Fibroblast of skin of left biceps (primary cell): Measurements from ENCODE around the gene ARL6IP1.
"Not testable (repeated sequence)": the region's sequence is repeated elsewhere in the genome, so short reads cannot be mapped to it uniquely, and the experiment has no call there.

Source experiments
- DNase-seq, 2 experiments: peaks; one replicate each; pipeline ENCODE4 v3.0.0-alpha.2; 2013; ENCODE audit warnings: low read depth in 2 of 2

The ARL6IP1 gene

GRCh38 chr16:18799500-18799899 lies 1.8 kb downstream of the ARL6IP1 start:
- no peak for DNase-seq

GRCh38 chr16:18797746-18798145 lies 3.6 kb downstream of the ARL6IP1 start:
- no peak for DNase-seq

- no peak for DNase-seq
Measured at GRCh38 chr16:18796377-18796776, 5.0 kb downstream of the ARL6IP1 start.

GRCh38 chr16:18792836-18793433 lies 8.4 kb downstream of the ARL6IP1 start:
- DNase-seq = no peak

- peak; percentile 93 to 94 for DNase-seq
Measured at GRCh38 chr16:18789850-18790706, 11.3 kb downstream of the ARL6IP1 start, which contains the start of gene RPS15A. TSS of gene RPS15A (minus strand) at chr16:18790334. CDS start at chr16:18789113, 1,221 bp downstream.

GRCh38 chr16:18789515-18789849 lies 11.9 kb downstream of the ARL6IP1 start:
- DNase-seq = no peak

GRCh38 chr16:18788828-18789514 lies 12.4 kb downstream of the ARL6IP1 start:
- no peak for DNase-seq

- no peak for DNase-seq
Measured at GRCh38 chr16:18784917-18785623, 16.3 kb downstream of the ARL6IP1 start.

- no peak for DNase-seq
Measured at GRCh38 chr16:18783430-18784341, 17.7 kb downstream of the ARL6IP1 start.

- DNase-seq = no peak
Measured at GRCh38 chr16:18782697-18783429, 18.5 kb downstream of the ARL6IP1 start.

- not testable (repeated sequence) for DNase-seq
Measured at GRCh38 chr16:18781232-18781631, 20.1 kb downstream of the ARL6IP1 start.

- DNase-seq = not testable (repeated sequence)
Measured at GRCh38 chr16:18780460-18781026, 20.8 kb downstream of the ARL6IP1 start.

GRCh38 chr16:18777664-18778063 lies 23.7 kb downstream of the ARL6IP1 start:
- not testable (repeated sequence) for DNase-seq

GRCh38 chr16:18776334-18776733 lies 25.0 kb downstream of the ARL6IP1 start:
- DNase-seq = not testable (repeated sequence)

GRCh38 chr16:18774651-18775050 lies 26.7 kb downstream of the ARL6IP1 start:
- DNase-seq = not testable (repeated sequence)

- not testable (repeated sequence) for DNase-seq
Measured at GRCh38 chr16:18772171-18772570, 29.2 kb downstream of the ARL6IP1 start.

GRCh38 chr16:18770336-18770962 lies 30.9 kb downstream of the ARL6IP1 start:
- DNase-seq = not testable (repeated sequence)

- DNase-seq = not testable (repeated sequence)
Measured at GRCh38 chr16:18767217-18767616, 34.1 kb downstream of the ARL6IP1 start.

- DNase-seq = not testable (repeated sequence)
Measured at GRCh38 chr16:18762713-18763112, 38.6 kb downstream of the ARL6IP1 start.
